Measurements from ENCODE around the gene OR6C6. TPM values are rescaled to one million over a fixed set of nuclear protein-coding genes. Genes with fewer than 3 reads are reported as not detected.

Gene OR6C6
- polyA plus RNA-seq (2011; rRNA removed) (not detected in 2 replicates), polyA plus RNA-seq (2017; fragmentation: RNase III; extraction: RNeasy Plus Mini Kit Qiagen cat#74134 plus additional on column Dnase treatment) (not detected in 3 replicates), polyA minus RNA-seq (2011; rRNA and poly(A)+ RNA removed) (not detected in 2 replicates)
- not detected in 2 replicates for polyA plus RNA-seq (2012; cell fraction: cytosol; rRNA removed)
- not detected in 2 replicates for polyA plus RNA-seq (2012; cell fraction: nucleus; rRNA removed)

DNA sequence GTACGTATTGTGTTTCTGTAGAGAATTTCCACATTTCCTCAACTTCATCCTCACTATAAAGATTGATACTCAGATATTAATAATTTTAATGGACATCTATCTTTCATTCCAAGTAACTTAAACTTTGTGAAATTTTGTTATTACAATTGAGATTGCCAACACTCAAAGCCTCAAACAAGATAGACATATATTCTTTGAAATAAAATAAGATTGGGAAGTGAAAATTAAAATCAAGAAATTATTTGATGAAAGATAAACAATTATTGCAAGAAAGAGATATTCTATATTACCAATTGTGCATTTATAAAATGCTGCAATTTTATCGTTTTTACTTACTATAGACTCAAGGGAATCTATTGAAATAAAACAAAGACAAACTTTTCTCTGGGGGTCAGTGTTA, at the start of gene OR6C6:
Gene OR6C6 (minus strand): TSS at position 101 of the 400 bp plus-strand sequence. CDS start 1,337 bp downstream, outside the sequence.
- CTCF ChIA-PET = no interaction called here
- Histone ChIP-seq H3K27ac (no peak within 1 kb of the TSS), H3K4me1 (no peaks in the 10 kb centered on the region), H3K9me3 (no peaks in the 10 kb centered on the region), H3K4me3 (no peak within 1 kb of the TSS), H3K4me2 (no peak within 1 kb of the TSS)
- TF ChIP-seq TFCP2L1 (CRISPR knock-in tag; IDR thresholded peaks at IDR 0.05) = no peak
- TF ChIP-seq, protein P1, sequence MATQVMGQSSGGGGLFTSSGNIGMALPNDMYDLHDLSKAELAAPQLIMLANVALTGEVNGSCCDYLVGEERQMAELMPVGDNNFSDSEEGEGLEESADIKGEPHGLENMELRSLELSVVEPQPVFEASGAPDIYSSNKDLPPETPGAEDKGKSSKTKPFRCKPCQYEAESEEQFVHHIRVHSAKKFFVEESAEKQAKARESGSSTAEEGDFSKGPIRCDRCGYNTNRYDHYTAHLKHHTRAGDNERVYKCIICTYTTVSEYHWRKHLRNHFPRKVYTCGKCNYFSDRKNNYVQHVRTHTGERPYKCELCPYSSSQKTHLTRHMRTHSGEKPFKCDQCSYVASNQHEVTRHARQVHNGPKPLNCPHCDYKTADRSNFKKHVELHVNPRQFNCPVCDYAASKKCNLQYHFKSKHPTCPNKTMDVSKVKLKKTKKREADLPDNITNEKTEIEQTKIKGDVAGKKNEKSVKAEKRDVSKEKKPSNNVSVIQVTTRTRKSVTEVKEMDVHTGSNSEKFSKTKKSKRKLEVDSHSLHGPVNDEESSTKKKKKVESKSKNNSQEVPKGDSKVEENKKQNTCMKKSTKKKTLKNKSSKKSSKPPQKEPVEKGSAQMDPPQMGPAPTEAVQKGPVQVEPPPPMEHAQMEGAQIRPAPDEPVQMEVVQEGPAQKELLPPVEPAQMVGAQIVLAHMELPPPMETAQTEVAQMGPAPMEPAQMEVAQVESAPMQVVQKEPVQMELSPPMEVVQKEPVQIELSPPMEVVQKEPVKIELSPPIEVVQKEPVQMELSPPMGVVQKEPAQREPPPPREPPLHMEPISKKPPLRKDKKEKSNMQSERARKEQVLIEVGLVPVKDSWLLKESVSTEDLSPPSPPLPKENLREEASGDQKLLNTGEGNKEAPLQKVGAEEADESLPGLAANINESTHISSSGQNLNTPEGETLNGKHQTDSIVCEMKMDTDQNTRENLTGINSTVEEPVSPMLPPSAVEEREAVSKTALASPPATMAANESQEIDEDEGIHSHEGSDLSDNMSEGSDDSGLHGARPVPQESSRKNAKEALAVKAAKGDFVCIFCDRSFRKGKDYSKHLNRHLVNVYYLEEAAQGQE (IDR thresholded peaks at IDR 0.05) = no peak
- DNase-seq (ENCODE audit: low read depth in 1 of 2, low spot score in 1 of 2) = no peak
- 43% methylated on average over 2 of the region's 2 CpGs for WGBS (ENCODE audit: missing lambda C conversion rate)
- no peak for FAIRE-seq
- POLR2A ChIA-PET = no interaction called here
- ATAC-seq = no peak

DNA sequence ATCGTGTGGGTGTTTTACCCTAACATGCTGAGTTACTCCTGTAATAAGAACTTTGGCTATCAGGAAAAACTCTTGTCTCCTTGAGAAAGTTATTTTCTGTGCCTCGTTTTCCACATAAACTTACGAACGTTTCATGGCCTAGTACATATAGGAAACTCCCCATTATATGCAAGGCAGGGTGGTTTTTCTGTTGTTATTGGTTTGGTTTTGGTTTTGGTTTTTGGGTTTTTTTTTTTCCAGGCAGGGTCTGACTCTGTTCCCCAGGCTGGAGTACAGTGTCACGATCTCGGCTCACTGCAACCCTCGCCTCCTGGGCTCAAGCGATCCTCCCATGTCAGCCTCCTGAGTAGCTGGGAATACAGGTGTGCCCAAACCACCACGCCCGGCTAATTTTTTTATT, 39.6 kb upstream of the OR6C6 start:
- ATAC-seq = no peak
- TF ChIP-seq, protein P2, sequence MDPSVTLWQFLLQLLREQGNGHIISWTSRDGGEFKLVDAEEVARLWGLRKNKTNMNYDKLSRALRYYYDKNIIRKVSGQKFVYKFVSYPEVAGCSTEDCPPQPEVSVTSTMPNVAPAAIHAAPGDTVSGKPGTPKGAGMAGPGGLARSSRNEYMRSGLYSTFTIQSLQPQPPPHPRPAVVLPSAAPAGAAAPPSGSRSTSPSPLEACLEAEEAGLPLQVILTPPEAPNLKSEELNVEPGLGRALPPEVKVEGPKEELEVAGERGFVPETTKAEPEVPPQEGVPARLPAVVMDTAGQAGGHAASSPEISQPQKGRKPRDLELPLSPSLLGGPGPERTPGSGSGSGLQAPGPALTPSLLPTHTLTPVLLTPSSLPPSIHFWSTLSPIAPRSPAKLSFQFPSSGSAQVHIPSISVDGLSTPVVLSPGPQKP (IDR thresholded peaks at IDR 0.05; ENCODE audit: low read depth, low read length) = no peak
- TF ChIP-seq, protein P3, sequence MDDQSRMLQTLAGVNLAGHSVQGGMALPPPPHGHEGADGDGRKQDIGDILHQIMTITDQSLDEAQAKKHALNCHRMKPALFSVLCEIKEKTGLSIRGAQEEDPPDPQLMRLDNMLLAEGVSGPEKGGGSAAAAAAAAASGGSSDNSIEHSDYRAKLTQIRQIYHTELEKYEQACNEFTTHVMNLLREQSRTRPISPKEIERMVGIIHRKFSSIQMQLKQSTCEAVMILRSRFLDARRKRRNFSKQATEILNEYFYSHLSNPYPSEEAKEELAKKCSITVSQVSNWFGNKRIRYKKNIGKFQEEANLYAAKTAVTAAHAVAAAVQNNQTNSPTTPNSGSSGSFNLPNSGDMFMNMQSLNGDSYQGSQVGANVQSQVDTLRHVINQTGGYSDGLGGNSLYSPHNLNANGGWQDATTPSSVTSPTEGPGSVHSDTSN (IDR thresholded peaks at IDR 0.05) = no peak
- TF ChIP-seq EP300 (IDR thresholded peaks at IDR 0.05) (no peak), CHD2 (IDR thresholded peaks at IDR 0.05; ENCODE audit: low read length, partially characterized antibody) (no peak), RCOR1 (IDR thresholded peaks at IDR 0.05; ENCODE audit: low read depth, low read length) (no peak), NR3C1 (IDR thresholded peaks at IDR 0.05) (no peak), MAFK (IDR thresholded peaks at IDR 0.05; ENCODE audit: partially characterized antibody) (no peak), BHLHE40 (IDR thresholded peaks at IDR 0.05; ENCODE audit: low read depth, low read length) (no peak), TP53 (CRISPR knock-in tag; IDR thresholded peaks at IDR 0.05) (no peak)
- TF ChIP-seq, protein P1 (IDR thresholded peaks at IDR 0.05) = no peak
- TF ChIP-seq, protein P4, sequence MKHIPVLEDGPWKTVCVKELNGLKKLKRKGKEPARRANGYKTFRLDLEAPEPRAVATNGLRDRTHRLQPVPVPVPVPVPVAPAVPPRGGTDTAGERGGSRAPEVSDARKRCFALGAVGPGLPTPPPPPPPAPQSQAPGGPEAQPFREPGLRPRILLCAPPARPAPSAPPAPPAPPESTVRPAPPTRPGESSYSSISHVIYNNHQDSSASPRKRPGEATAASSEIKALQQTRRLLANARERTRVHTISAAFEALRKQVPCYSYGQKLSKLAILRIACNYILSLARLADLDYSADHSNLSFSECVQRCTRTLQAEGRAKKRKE (CRISPR knock-in tag; IDR thresholded peaks at IDR 0.05; ENCODE audit: low read depth) = no peak
- no peak overlapping the region for H3K4me2 ChIP-seq
- CTCF ChIA-PET = no interaction called here
- 11% methylated on average over 10 of the region's 10 CpGs for WGBS (ENCODE audit: missing lambda C conversion rate)
- H3K4me1 ChIP-seq = no peaks in the 10 kb centered on the region
- no peak overlapping the region for H3K4me3 ChIP-seq
- POLR2A ChIA-PET = no interaction called here
- DNase-seq (ENCODE audit: low read depth in 1 of 2, low spot score in 1 of 2) = no peak
- no peaks in the 10 kb centered on the region for H3K9me3 ChIP-seq
- H3K27ac ChIP-seq = no peak overlapping the region
- no peak for FAIRE-seq

All from A549 (cell line).